DMS 273 (cell line): Measurements from ENCODE around the gene TMEM52B.

Experiments used
- DNase-seq: peaks from one replicate; lab custom pipeline; 2025; ENCODE audit not compliant: unreplicated experiment; lab: John Stamatoyannopoulos, UW

The TMEM52B gene

GRCh38 chr12:10238526-10238925 lies 59.7 kb downstream of the TMEM52B start:
- DNase-seq = no peak

DNA sequence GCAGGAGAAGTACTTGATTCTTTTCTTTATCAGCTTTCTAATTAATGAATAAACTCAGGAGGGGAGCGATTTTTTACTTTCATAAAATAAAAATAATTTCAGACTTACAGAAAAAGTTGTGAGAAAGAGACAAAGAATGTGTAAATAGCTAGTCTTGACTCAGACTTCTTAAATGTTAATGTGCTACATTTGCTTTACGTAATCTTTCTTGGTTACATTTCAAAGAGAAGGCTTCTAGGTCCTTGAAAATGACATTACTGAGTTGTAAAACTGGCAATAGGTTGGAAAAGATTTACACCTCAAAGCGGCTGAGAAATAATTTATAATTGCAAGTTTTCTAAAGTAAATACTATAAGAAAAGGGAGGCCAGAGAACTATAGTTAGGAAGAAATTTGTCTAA lies 62.5 kb downstream of the TMEM52B start:
- no peak for DNase-seq
